ENCODE data around the gene AK1. TPM values are rescaled to one million over a fixed set of nuclear protein-coding genes. Genes with fewer than 3 reads are reported as not detected.

AK1 gene
- total RNA-seq, 1 experiment from 2014 or later: 61.1 TPM

GRCh38 chr9:127913682-127914081 lies 36.2 kb upstream of the AK1 start (continued):
- no peak for TF ChIP-seq EGR1 (IDR thresholded peaks at IDR 0.05; ENCODE audit: low read depth)

- H3K27me3 ChIP-seq (ENCODE audit: insufficient read depth, low read length): no peaks in the 10 kb centered on the region
- no peak overlapping the region for H3K27ac ChIP-seq (ENCODE audit: low read depth, low read length)
- RAD21 ChIA-PET (ENCODE audit: low non-redundant PET in 1 of 2, low total read pairs in 2 of 2, uncharacterized antibody in 2 of 2, unreplicated experiment in 2 of 2): no interaction called here
- peaks cover 20 to 29% of the 10 kb centered on the region in 2 experiments for H3K4me1 ChIP-seq (ENCODE audit: control insufficient read depth in 1 of 2, insufficient read depth in 2 of 2, low read length in 2 of 2)
- no peak overlapping the region for H2AFZ ChIP-seq (ENCODE audit: low read depth, low read length, poor library complexity, severe bottlenecking)
- H3K4me3 ChIP-seq (replicated peaks in 1 of 2; ENCODE audit: low read depth in 1 of 2, low read length in 2 of 2): no peak overlapping the region
- H3K9me2 ChIP-seq (ENCODE audit: insufficient read depth): no peaks in the 10 kb centered on the region
- H3K79me2 ChIP-seq (ENCODE audit: insufficient read depth, low read length): peaks cover 18% of the 10 kb centered on the region
- H3K36me3 ChIP-seq (ENCODE audit: control insufficient read depth in 1 of 2, insufficient read depth in 2 of 2, low read length in 2 of 2): peaks cover 3 to 32% of the 10 kb centered on the region in 2 experiments; a peak in 2 of 4 replicates
- ATAC-seq: no peak
- BruUV-seq (replicated peaks): no TSS peak
- no peak overlapping the region for H3K9ac ChIP-seq (ENCODE audit: low read length)
- POLR2A ChIA-PET: no interaction called here
- intact Hi-C loops (cut with micrococcal nuclease): no loop called here
- no peak overlapping the region for H3K4me2 ChIP-seq (ENCODE audit: low read length)
- no peaks in the 10 kb centered on the region for H4K20me1 ChIP-seq (ENCODE audit: insufficient read depth)
- DNase-seq (ENCODE audit: low read depth, low spot score): no peak
- CTCF ChIA-PET: interaction anchor here (1.6 kb wide), 1 partner anchor 178 kb away, joined by 4 read pairs; the partner anchor contains the start of gene TOR2A
- no peak for TF ChIP-seq CBX3 (IDR thresholded peaks at IDR 0.05; ENCODE audit: low read depth)
- no peak for TF ChIP-seq POLR2AphosphoS5 (IDR thresholded peaks at IDR 0.05; ENCODE audit: low read depth, low read length)
- no peak for TF ChIP-seq FOSL1 (IDR thresholded peaks at IDR 0.05; ENCODE audit: low read depth)
- TF ChIP-seq EZH2phosphoT487 (IDR thresholded peaks at IDR 0.05; ENCODE audit: borderline replicate concordance): no peak
- no peak for TF ChIP-seq TCF7L2 (IDR thresholded peaks at IDR 0.05; ENCODE audit: borderline replicate concordance, extremely low read depth, insufficient read depth, insufficient read length)
- TF ChIP-seq EZH2 (IDR thresholded peaks at IDR 0.05): no peak
- no peak for TF ChIP-seq CTCF (IDR thresholded peaks at IDR 0.05 in 2 of 3, conservative IDR thresholded peaks at IDR 0.05 in 1 of 3; ENCODE audit: borderline replicate concordance in 1 of 3, insufficient read depth in 1 of 3, low read depth in 2 of 3, low read length in 2 of 3)
- TF ChIP-seq ELF1 (IDR thresholded peaks at IDR 0.05; ENCODE audit: borderline replicate concordance, low read depth): no peak
- TF ChIP-seq EGR1 (IDR thresholded peaks at IDR 0.05; ENCODE audit: low read depth): no peak
- no peak for TF ChIP-seq ZNF274 (IDR thresholded peaks at IDR 0.05; ENCODE audit: low read depth, low read length)
- no peak for TF ChIP-seq RAD21 (IDR thresholded peaks at IDR 0.05; ENCODE audit: low read depth)
- TF ChIP-seq JUND (IDR thresholded peaks at IDR 0.05): no peak
- TF ChIP-seq MAX (IDR thresholded peaks at IDR 0.05): no peak
- no peaks in the 10 kb centered on the region for H3K9me3 ChIP-seq (ENCODE audit: control insufficient read depth in 1 of 2, insufficient read depth in 1 of 2, low read depth in 1 of 2, low read length in 2 of 2)
These were observed 35.4 kb upstream of the AK1 start for GRCh38 chr9:127912882-127913281.
